SK-MEL-5 (cell line): ENCODE results near the gene NUBP1. TPM values are rescaled to one million over a fixed set of nuclear protein-coding genes. Genes with fewer than 3 reads are reported as not detected.

ENCODE experiments used
- DNase-seq: peaks from one replicate; pipeline ENCODE4 v3.0.0-alpha.2; 2016; ENCODE audit warnings: low read depth, low spot score
- in situ Hi-C: cut with HindIII; loops from 2 replicates; pipeline ENCODE4 v1.10.0; 2016; ENCODE audit warnings: low sequenced_read_pairs, high pct_unique_total_duplicates, low pct_unique_long_range_greater_than_20kb
- total RNA-seq: library from RNA; depleted of rRNA; stranded (reverse); fragments of >200 nt; shearing (Covaris generic); gene quantifications from 2 replicates; pipeline ENCODE4 v1.2.3, GENCODE V29; 2014

NUBP1 gene
- total RNA-seq, 1 experiment from 2014 or later: 34.6 TPM

GRCh38 chr16:10741844-10742243 is 1.8 kb upstream of the NUBP1 start:
- no peak for DNase-seq
- in situ Hi-C loops: loop anchor here (10.0 to 25.0 kb wide), 2 partner anchors 155 to 203 kb away; partner anchors contain the start of genes CLEC16A, DEXI and EMP2

GRCh38 chr16:10743227-10743609 is 424 bp upstream of the NUBP1 start:
- no peak for DNase-seq
- in situ Hi-C loops: loop anchor here (10.0 to 25.0 kb wide), 2 partner anchors 156 to 202 kb away; partner anchors contain the start of genes CLEC16A, DEXI and EMP2

GRCh38 chr16:10744370-10745030 is 858 bp downstream of the NUBP1 start:
- in situ Hi-C loops: loop anchor here (10.0 to 25.0 kb wide), 2 partner anchors 157 to 200 kb away; partner anchors contain the start of genes CLEC16A, DEXI and EMP2
- DNase-seq: no peak

GRCh38 chr16:10745841-10746240 is 2.2 kb downstream of the NUBP1 start:
- DNase-seq: no peak
- in situ Hi-C loops: loop anchor here (10.0 to 25.0 kb wide), 2 partner anchors 159 to 199 kb away; partner anchors contain the start of genes CLEC16A, DEXI and EMP2

GRCh38 chr16:10750793-10751192 is 7.2 kb downstream of the NUBP1 start:
- in situ Hi-C loops: no loop called here
- no peak for DNase-seq

GRCh38 chr16:10751291-10751697 is 7.7 kb downstream of the NUBP1 start:
- in situ Hi-C loops: no loop called here
- DNase-seq: no peak

GRCh38 chr16:10752843-10753523 is 9.3 kb downstream of the NUBP1 start:
- in situ Hi-C loops: no loop called here

GRCh38 chr16:10753670-10754069 is 10.0 kb downstream of the NUBP1 start:
- DNase-seq: no peak
- in situ Hi-C loops: no loop called here

More at GRCh38 chr16:10752843-10753523, 9.3 kb downstream of the NUBP1 start:
- DNase-seq: no peak

- in situ Hi-C loops: no loop called here
- peak; percentile 32 for DNase-seq
These were observed 11.3 kb downstream of the NUBP1 start for GRCh38 chr16:10754941-10755340.

- in situ Hi-C loops: no loop called here
- no peak for DNase-seq
These were observed 12.9 kb downstream of the NUBP1 start for GRCh38 chr16:10756574-10756973.

- in situ Hi-C loops: no loop called here
- DNase-seq: no peak
These were observed 17.2 kb downstream of the NUBP1 start for GRCh38 chr16:10760858-10761257.

- in situ Hi-C loops: no loop called here
- no peak for DNase-seq
These were observed 17.7 kb downstream of the NUBP1 start for GRCh38 chr16:10761373-10761772.

GRCh38 chr16:10762336-10763016 is 18.8 kb downstream of the NUBP1 start:
- DNase-seq: no peak

GRCh38 chr16:10763456-10763855 is 19.8 kb downstream of the NUBP1 start:
- in situ Hi-C loops: no loop called here

More at GRCh38 chr16:10762336-10763016, 18.8 kb downstream of the NUBP1 start:
- in situ Hi-C loops: no loop called here

GRCh38 chr16:10765772-10766171 is 22.1 kb downstream of the NUBP1 start:
- no peak for DNase-seq
- in situ Hi-C loops: no loop called here

More at GRCh38 chr16:10763456-10763855, 19.8 kb downstream of the NUBP1 start:
- no peak for DNase-seq

- DNase-seq: no peak
- in situ Hi-C loops: no loop called here
These were observed 23.5 kb downstream of the NUBP1 start for GRCh38 chr16:10767127-10767526.

- in situ Hi-C loops: no loop called here
- DNase-seq: no peak
These were observed 25.7 kb downstream of the NUBP1 start for GRCh38 chr16:10769381-10769780.

- in situ Hi-C loops: no loop called here
- DNase-seq: no peak
These were observed 27.3 kb downstream of the NUBP1 start for GRCh38 chr16:10770907-10771306.
